AG04449 (cell line): ENCODE results near the gene MARCHF4.

Experiments used
- CTCF ChIA-PET: fragments of 350-600 bp; formaldehyde crosslinking; extraction: SDS; loops from one replicate; lab custom pipeline; 2021; ENCODE audit warnings: antibody characterized with exemption; lab: Yijun Ruan, JAX
- POLR2A ChIA-PET: fragments of 400-600, 350-600 bp; formaldehyde crosslinking; extraction: SDS; loops from one replicate; lab custom pipeline; 2020; ENCODE audit warnings: antibody characterized with exemption, inconsistent platforms; lab: Yijun Ruan, JAX
- DNase-seq: peaks from one replicate; pipeline ENCODE4 v3.0.0-alpha.2; 2010; ENCODE audit warnings: low read depth, low spot score
- H3K4me3 ChIP-seq: 2 replicates; pipeline ENCODE4 v1.5.1; 2011; ENCODE audit warnings: low read depth, mild to moderate bottlenecking, control low read depth, low read length
- TF ChIP-seq, protein P1 (sequence below): IDR thresholded peaks from one replicate; pipeline ENCODE4 v1.5.1; 2011; ENCODE audit warnings: mild to moderate bottlenecking, moderate library complexity, low read length, control low read depth, inconsistent platforms; ENCODE audit not compliant: insufficient read depth; ENCODE audit errors: missing control alignments

MARCHF4 gene

GRCh38 chr2:216406826-216407225 is 34.5 kb upstream of the MARCHF4 start:
- CTCF ChIA-PET: interaction anchor here (1.1 to 6.6 kb wide), 3 partner anchors 27 to 265 kb away, joined by 3 to 63 read pairs (median 3); no protein-coding TSS in a partner anchor
- TF ChIP-seq, protein P1, sequence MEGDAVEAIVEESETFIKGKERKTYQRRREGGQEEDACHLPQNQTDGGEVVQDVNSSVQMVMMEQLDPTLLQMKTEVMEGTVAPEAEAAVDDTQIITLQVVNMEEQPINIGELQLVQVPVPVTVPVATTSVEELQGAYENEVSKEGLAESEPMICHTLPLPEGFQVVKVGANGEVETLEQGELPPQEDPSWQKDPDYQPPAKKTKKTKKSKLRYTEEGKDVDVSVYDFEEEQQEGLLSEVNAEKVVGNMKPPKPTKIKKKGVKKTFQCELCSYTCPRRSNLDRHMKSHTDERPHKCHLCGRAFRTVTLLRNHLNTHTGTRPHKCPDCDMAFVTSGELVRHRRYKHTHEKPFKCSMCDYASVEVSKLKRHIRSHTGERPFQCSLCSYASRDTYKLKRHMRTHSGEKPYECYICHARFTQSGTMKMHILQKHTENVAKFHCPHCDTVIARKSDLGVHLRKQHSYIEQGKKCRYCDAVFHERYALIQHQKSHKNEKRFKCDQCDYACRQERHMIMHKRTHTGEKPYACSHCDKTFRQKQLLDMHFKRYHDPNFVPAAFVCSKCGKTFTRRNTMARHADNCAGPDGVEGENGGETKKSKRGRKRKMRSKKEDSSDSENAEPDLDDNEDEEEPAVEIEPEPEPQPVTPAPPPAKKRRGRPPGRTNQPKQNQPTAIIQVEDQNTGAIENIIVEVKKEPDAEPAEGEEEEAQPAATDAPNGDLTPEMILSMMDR: no peak
- POLR2A ChIA-PET: no interaction called here
- H3K4me3 ChIP-seq: no peak overlapping the region
- DNase-seq: no peak

GRCh38 chr2:216405588-216405987 is 33.3 kb upstream of the MARCHF4 start:
- POLR2A ChIA-PET: no interaction called here
- DNase-seq: no peak
- TF ChIP-seq, protein P1: no peak
- CTCF ChIA-PET: interaction anchor here (0.9 to 6.6 kb wide), 11 partner anchors 9 to 294 kb away, joined by 3 to 71 read pairs (median 13); no protein-coding TSS in a partner anchor
- no peak overlapping the region for H3K4me3 ChIP-seq

DNA sequence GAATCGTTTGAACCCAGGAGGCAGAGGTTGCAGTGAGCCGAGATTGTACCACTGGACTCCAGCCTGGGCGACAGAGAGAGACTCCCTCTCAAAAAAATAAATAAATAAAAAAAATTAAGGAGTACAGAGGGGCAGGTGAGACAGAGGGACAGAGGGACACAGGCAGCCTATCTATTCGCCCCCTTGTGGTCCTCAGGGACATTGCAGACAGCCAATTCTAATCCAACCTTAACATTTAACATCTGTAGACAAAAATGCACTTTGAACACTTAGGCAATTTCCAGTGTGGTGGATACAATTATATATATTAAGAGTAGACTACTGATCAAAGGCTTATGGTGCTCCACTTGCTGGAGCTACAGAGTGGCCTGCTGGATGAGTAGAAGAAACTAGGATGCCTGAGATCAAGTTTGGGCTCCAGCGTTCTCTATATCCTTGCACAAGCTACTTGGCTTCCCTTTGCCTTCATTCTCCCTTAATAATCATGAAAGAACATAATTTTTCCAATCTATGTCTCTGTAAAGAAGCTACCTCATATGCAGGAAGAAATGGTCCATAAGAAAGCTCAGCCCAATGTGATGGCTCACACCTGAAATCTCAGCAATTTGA is 31.8 kb upstream of the MARCHF4 start:
- TF ChIP-seq, protein P1: peak; percentile 78
- no peak for DNase-seq
- POLR2A ChIA-PET: no interaction called here
- CTCF ChIA-PET: interaction anchor here (0.6 to 6.6 kb wide), 42 partner anchors 8 to 1146 kb away, joined by 3 to 71 read pairs (median 4); partner anchors contain the start of genes MARCHF4 and SMARCAL1
- no peak overlapping the region for H3K4me3 ChIP-seq

DNA sequence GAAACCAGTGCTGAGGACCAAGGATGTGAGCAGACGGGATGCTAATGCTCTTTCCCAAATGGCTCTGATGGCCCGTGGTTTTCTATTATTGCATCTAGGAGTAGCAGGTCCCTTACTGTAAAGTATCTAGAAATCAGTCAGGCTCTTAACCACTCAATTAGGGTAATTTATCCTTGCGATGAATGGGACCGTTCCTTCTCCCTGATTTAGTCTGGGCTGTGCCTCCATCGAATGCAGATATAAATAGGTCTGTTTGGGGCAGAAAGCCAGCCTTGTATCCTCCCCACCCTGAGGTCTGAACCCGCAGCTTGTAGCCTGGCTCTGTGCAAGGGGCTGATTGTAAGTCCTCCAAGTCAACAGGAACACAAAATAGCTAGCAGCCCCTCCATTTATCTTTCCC is 30.5 kb upstream of the MARCHF4 start:
- TF ChIP-seq, protein P1: no peak
- DNase-seq: no peak
- ChIA-PET POLR2A (no interaction called here), CTCF (interaction anchor here (1.0 to 6.6 kb wide), 14 partner anchors 9 to 292 kb away, joined by 3 to 71 read pairs (median 12); partner anchors contain the start of gene SMARCAL1)
- H3K4me3 ChIP-seq: no peak overlapping the region

DNA sequence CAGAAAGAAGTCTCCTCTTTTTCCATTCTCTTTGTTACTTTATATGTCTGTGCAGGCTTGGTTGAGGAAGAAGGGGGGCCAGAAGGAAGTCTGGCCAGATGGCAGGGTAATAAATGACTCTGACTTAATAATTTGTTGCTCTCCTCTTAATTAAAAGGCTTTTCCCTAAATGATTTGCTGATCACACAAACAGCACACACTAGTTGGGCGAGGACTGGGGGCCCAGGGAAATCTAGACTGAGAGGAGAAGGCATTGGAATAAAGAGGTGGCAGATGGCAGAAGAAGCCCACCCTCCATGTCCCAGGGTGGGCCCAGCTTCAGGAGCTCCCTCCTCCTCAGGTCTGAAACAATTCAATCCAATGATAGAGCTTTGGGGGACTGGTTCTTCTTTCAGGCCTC is 27.3 kb upstream of the MARCHF4 start:
- ChIA-PET CTCF (interaction anchor here (0.6 to 6.5 kb wide), 5 partner anchors 9 to 177 kb away, joined by 3 to 71 read pairs (median 3); no protein-coding TSS in a partner anchor), POLR2A (interaction anchor here (1.5 kb wide), 1 partner anchor 12 kb away, joined by 4 read pairs; no protein-coding TSS in a partner anchor)
- TF ChIP-seq, protein P1: no peak
- no peak overlapping the region for H3K4me3 ChIP-seq
- no peak for DNase-seq

DNA sequence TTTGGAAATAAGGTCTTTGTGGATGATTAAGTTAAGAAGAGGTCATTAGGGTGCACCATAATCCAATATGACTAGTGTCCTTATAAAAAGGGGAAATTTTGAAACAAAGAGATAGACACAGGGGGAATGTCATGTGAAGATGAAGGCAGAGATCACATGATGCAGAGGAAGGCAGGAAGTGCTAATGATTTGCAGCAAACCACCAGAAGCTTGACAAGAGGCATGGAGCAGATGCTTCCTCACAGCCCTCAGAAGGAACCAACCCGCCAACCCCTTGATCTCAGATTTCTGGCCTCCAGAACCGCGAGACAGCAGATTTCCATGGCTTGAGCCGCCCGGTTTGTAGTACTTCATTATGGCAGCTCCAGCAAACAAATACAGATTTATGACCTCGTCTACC is 22.6 kb upstream of the MARCHF4 start:
- POLR2A ChIA-PET: no interaction called here

More for the DNA sequence above, 22.6 kb upstream of the MARCHF4 start:
- TF ChIP-seq, protein P1: no peak
- H3K4me3 ChIP-seq: no peak overlapping the region
- no peak for DNase-seq
- CTCF ChIA-PET: interaction anchor here (8.2 kb wide), 1 partner anchor 8 kb away, joined by 71 read pairs; no protein-coding TSS in a partner anchor
